OCI-LY7 (cell line): ENCODE measurements around the gene TMEM258. TPM values are rescaled to one million over a fixed set of nuclear protein-coding genes. Genes with fewer than 3 reads are reported as not detected.

Source experiments
- BruUV-seq: library from RNA; stranded (reverse); fragments of 400-500 nt; replicated peaks from 2 replicates; lab custom pipeline; 2021; lab: Mats Ljungman, UMichigan
- CTCF ChIA-PET: fragments of 300-600 bp; sonication (Branson Sonifier 250); formaldehyde crosslinking; loops from one replicate; lab custom pipeline; 2022; ENCODE audit warnings: antibody characterized with exemption; ENCODE audit not compliant: unreplicated experiment; lab: Charles Lee
- POLR2A ChIA-PET: fragments of 300-600 bp; sonication (Branson Sonifier 250); formaldehyde crosslinking; loops from one replicate; lab custom pipeline; 2022; ENCODE audit warnings: antibody characterized with exemption; lab: Charles Lee
- DNase-seq: peaks from one replicate; pipeline ENCODE4 v3.0.0-alpha.2; 2015; ENCODE audit warnings: low spot score
- H2AFZ ChIP-seq: fragments of 200-600 bp; sonication (generic), shearing (Covaris generic); 2 replicates; pipeline ENCODE4 v1.6.1; 2014; ENCODE audit warnings: mild to moderate bottlenecking, antibody characterized with exemption, low read length, moderate library complexity
- H3K27ac ChIP-seq: fragments of 200-600 bp; sonication (generic); 2 replicates; pipeline ENCODE4 v1.5.1; 2014; ENCODE audit warnings: mixed run types, low read depth, mild to moderate bottlenecking, moderate library complexity, low read length, inconsistent platforms; ENCODE audit not compliant: poor library complexity, severe bottlenecking
- H3K36me3 ChIP-seq: fragments of 200-600 bp; sonication (generic); 2 replicates; pipeline ENCODE4 v1.6.1; 2014; ENCODE audit warnings: mild to moderate bottlenecking, antibody characterized with exemption, low read length, moderate library complexity, mixed read lengths; ENCODE audit not compliant: insufficient read depth
- H3K4me1 ChIP-seq: fragments of 200-600 bp; sonication (generic); 2 replicates; pipeline ENCODE4 v1.5.1; 2014; ENCODE audit warnings: mild to moderate bottlenecking, low read length; ENCODE audit not compliant: insufficient read depth, poor library complexity, severe bottlenecking
- H3K4me2 ChIP-seq: fragments of 200-600 bp; sonication (generic); 2 replicates; pipeline ENCODE4 v1.6.1; 2014; ENCODE audit warnings: mild to moderate bottlenecking, low read length
- H3K4me3 ChIP-seq: fragments of 200-600 bp; sonication (generic); 2 replicates; pipeline ENCODE4 v1.5.1; 2014; ENCODE audit warnings: mild to moderate bottlenecking, low read depth, low read length; ENCODE audit not compliant: poor library complexity, severe bottlenecking
- H3K79me2 ChIP-seq: fragments of 200-600 bp; sonication (generic); 2 replicates; pipeline ENCODE4 v1.6.1; 2016; ENCODE audit warnings: low read depth, mild to moderate bottlenecking, low read length, moderate library complexity, mixed read lengths; ENCODE audit not compliant: insufficient read depth
- H3K9me2 ChIP-seq: fragments of 200-600 bp; sonication (generic); 2 replicates; pipeline ENCODE4 v1.6.1; 2016; ENCODE audit warnings: mild to moderate bottlenecking, low read length, mixed read lengths; ENCODE audit not compliant: insufficient read depth
- H3K9me3 ChIP-seq: fragments of 200-600 bp; sonication (generic); 2 replicates; pipeline ENCODE4 v1.6.1; 2014; ENCODE audit warnings: mild to moderate bottlenecking, mixed run types, low read length, mixed read lengths
- H4K20me1 ChIP-seq: fragments of 200-600 bp; sonication (generic); 2 replicates; pipeline ENCODE4 v1.6.1; 2014; ENCODE audit warnings: mild to moderate bottlenecking, antibody characterized with exemption, low read length, moderate library complexity, mixed read lengths; ENCODE audit not compliant: insufficient read depth
- EZH2phosphoT487 ChIP-seq: fragments of 200-600 bp; sonication (generic); IDR thresholded peaks from 2 replicates; pipeline ENCODE4 v1.6.1; 2018; ENCODE audit warnings: low read depth, borderline replicate concordance, mild to moderate bottlenecking, mixed run types, antibody characterized with exemption, low read length, moderate library complexity, mixed read lengths
- intact Hi-C: fragments of 100-400 bp; cut with micrococcal nuclease; formaldehyde crosslinking; loops from one replicate; pipeline ENCODE4 v1.10.0; 2022; ENCODE audit not compliant: unreplicated experiment
- total RNA-seq, 2 experiments: library from RNA; depleted of rRNA in 1 of 2; stranded (reverse); fragments of >200 nt in 1 of 2; shearing (Covaris generic) in 1 of 2; gene quantifications; 2 replicates each; pipeline ENCODE4 v1.2.3, GENCODE V29; 2014 to 2022
- TF ChIP-seq, protein P1 (sequence below): fragments of 200-600 bp; sonication (generic); conservative IDR thresholded peaks from 2 replicates; pipeline ENCODE4 v1.5.1; 2014; ENCODE audit warnings: mild to moderate bottlenecking, antibody characterized with exemption, low read length, moderate library complexity, mixed read lengths

Gene TMEM258
- total RNA-seq, 2 experiments from 2014 or later = 174 TPM

GRCh38 chr11:61775606-61776554, 16.5 kb downstream of the TMEM258 start:
- Histone ChIP-seq H3K4me2 (no peak overlapping the region), H3K79me2 (no peaks in the 10 kb centered on the region), H3K9me3 (no peaks in the 10 kb centered on the region), H3K4me3 (no peak overlapping the region), H3K27ac (no peak overlapping the region), H3K9me2 (no peaks in the 10 kb centered on the region), H4K20me1 (no peaks in the 10 kb centered on the region), H3K36me3 (no peaks in the 10 kb centered on the region), H2AFZ (no peak overlapping the region), H3K4me1 (peaks cover 9% of the 10 kb centered on the region)
- no TSS peak for BruUV-seq
- ChIA-PET POLR2A (interaction anchor here (0.7 kb wide), 1 partner anchor 358 kb away, joined by 4 read pairs; no protein-coding TSS in a partner anchor), CTCF (no interaction called here)
- no peak for TF ChIP-seq EZH2phosphoT487
- TF ChIP-seq, protein P1, sequence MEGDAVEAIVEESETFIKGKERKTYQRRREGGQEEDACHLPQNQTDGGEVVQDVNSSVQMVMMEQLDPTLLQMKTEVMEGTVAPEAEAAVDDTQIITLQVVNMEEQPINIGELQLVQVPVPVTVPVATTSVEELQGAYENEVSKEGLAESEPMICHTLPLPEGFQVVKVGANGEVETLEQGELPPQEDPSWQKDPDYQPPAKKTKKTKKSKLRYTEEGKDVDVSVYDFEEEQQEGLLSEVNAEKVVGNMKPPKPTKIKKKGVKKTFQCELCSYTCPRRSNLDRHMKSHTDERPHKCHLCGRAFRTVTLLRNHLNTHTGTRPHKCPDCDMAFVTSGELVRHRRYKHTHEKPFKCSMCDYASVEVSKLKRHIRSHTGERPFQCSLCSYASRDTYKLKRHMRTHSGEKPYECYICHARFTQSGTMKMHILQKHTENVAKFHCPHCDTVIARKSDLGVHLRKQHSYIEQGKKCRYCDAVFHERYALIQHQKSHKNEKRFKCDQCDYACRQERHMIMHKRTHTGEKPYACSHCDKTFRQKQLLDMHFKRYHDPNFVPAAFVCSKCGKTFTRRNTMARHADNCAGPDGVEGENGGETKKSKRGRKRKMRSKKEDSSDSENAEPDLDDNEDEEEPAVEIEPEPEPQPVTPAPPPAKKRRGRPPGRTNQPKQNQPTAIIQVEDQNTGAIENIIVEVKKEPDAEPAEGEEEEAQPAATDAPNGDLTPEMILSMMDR = no peak
- no peak for DNase-seq
- intact Hi-C loops = loop anchor here (1.0 kb wide), 1 partner anchor 29 kb away; no protein-coding TSS in a partner anchor

GRCh38 chr11:61775106-61775505, 17.3 kb downstream of the TMEM258 start:
- Histone ChIP-seq H3K36me3 (no peaks in the 10 kb centered on the region), H4K20me1 (no peaks in the 10 kb centered on the region), H3K4me1 (peaks cover 9% of the 10 kb centered on the region), H3K9me3 (no peaks in the 10 kb centered on the region), H3K27ac (no peak overlapping the region), H2AFZ (no peak overlapping the region), H3K4me2 (no peak overlapping the region), H3K79me2 (no peaks in the 10 kb centered on the region), H3K9me2 (no peaks in the 10 kb centered on the region), H3K4me3 (no peak overlapping the region)
- DNase-seq = no peak
- no peak for TF ChIP-seq EZH2phosphoT487
- TF ChIP-seq, protein P1 = no peak
- CTCF ChIA-PET = no interaction called here
- BruUV-seq = no TSS peak
- POLR2A ChIA-PET = interaction anchor here (0.7 kb wide), 1 partner anchor 358 kb away, joined by 4 read pairs; no protein-coding TSS in a partner anchor
- intact Hi-C loops = no loop called here

DNA sequence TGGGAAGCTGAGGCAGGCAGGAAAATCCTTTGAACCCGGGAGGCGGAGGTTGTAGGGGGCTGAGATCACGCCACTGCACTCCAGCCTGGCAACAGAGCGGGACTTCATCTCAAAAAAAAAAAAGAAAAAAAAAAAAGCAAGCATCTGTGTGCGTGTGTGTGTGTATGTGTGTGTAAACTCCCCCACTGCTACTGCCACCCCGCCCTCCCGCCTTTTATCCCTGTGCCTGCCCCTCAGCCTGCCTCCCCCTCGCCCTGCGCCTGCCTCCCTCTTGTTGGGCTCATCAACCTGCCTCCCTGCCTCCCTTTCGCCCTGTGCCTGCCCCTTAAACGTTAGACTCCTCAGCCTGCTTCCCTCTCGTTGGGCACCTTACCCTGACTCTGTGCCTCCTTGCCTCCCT, 18.0 kb downstream of the TMEM258 start:
- Histone ChIP-seq H3K9me2 (no peaks in the 10 kb centered on the region), H3K4me1 (peaks cover 9% of the 10 kb centered on the region), H3K9me3 (no peaks in the 10 kb centered on the region), H3K27ac (no peak overlapping the region), H3K79me2 (no peaks in the 10 kb centered on the region), H2AFZ (no peak overlapping the region), H3K4me3 (no peak overlapping the region), H3K4me2 (no peak overlapping the region), H4K20me1 (no peaks in the 10 kb centered on the region), H3K36me3 (no peaks in the 10 kb centered on the region)
- intact Hi-C loops = no loop called here
- BruUV-seq = no TSS peak
- POLR2A ChIA-PET = interaction anchor here (0.7 kb wide), 1 partner anchor 418 kb away, joined by 3 read pairs; no protein-coding TSS in a partner anchor
- CTCF ChIA-PET = no interaction called here
- TF ChIP-seq, protein P1 = no peak
- TF ChIP-seq EZH2phosphoT487 = no peak
- DNase-seq = no peak
